CD14-positive monocyte (primary cell): Measurements from ENCODE around the gene GMNC. TPM values are rescaled to one million over a fixed set of nuclear protein-coding genes. Genes with fewer than 3 reads are reported as not detected.

ENCODE experiments used
- DNase-seq, 3 donors: peaks; one replicate each; pipeline ENCODE4 v3.0.0-alpha.2; 2011 to 2022
- H2AFZ ChIP-seq: 2 replicates; pipeline ENCODE4 v1.6.0; 2012; ENCODE audit warnings: mild to moderate bottlenecking, low read depth, low read length, inconsistent platforms; ENCODE audit not compliant: insufficient read depth, poor library complexity, severe bottlenecking
- H3K27ac ChIP-seq, 2 donors: 1 replicate in 1 of 2; 2 replicates in 1 of 2; pipeline ENCODE4 v1.5.1; 2012 to 2013; ENCODE audit warnings: low read length in 2 of 2, control low read depth in 1 of 2, inconsistent platforms in 1 of 2, low read depth in 1 of 2, mild to moderate bottlenecking in 1 of 2
- H3K27me3 ChIP-seq, 2 donors: one replicate each; pipeline versions ENCODE4 v1.6.0 to v1.6.1; 2011 to 2013; ENCODE audit warnings: low read length in 2 of 2; ENCODE audit not compliant: control insufficient read depth in 2 of 2, insufficient read depth in 2 of 2
- H3K36me3 ChIP-seq, 2 donors: replicated peaks in 1 of 2; 1 replicate in 1 of 2; 2 replicates in 1 of 2; pipeline versions ENCODE4 v1.5.1 to v1.6.1; 2012 to 2013; ENCODE audit warnings: low read length in 2 of 2, control low read depth in 1 of 2, inconsistent platforms in 1 of 2, mild to moderate bottlenecking in 1 of 2; ENCODE audit not compliant: insufficient read depth in 2 of 2, control insufficient read depth in 1 of 2
- H3K4me1 ChIP-seq, 2 donors: 1 replicate in 1 of 2; 2 replicates in 1 of 2; pipeline versions ENCODE4 v1.5.1 to v1.6.1; 2012 to 2013; ENCODE audit warnings: low read length in 2 of 2, control low read depth in 1 of 2, inconsistent platforms in 1 of 2, mild to moderate bottlenecking in 1 of 2, moderate library complexity in 1 of 2; ENCODE audit not compliant: insufficient read depth in 2 of 2, control insufficient read depth in 1 of 2
- H3K4me2 ChIP-seq: replicated peaks from 2 replicates; pipeline ENCODE3; 2012; ENCODE audit warnings: low read length, moderate library complexity, mild to moderate bottlenecking; ENCODE audit not compliant: poor library complexity, severe bottlenecking; ENCODE audit errors: extremely low read depth
- H3K4me3 ChIP-seq, 3 experiments: fragments of 200-600 bp in 1 of 3; sonication (generic) in 1 of 3; replicated peaks in 1 of 3; 1 replicate in 2 of 3; 2 replicates in 1 of 3; pipeline ENCODE4 v1.5.1; 2011 to 2013; ENCODE audit warnings: low read length in 3 of 3, mild to moderate bottlenecking in 3 of 3, control low read depth in 2 of 3, low read depth in 2 of 3, inconsistent platforms in 1 of 3, moderate library complexity in 1 of 3
- H3K79me2 ChIP-seq: 2 replicates; pipeline ENCODE4 v1.6.0; 2012; ENCODE audit warnings: mild to moderate bottlenecking, control low read depth, inconsistent platforms, low read length, moderate library complexity; ENCODE audit not compliant: insufficient read depth
- H3K9ac ChIP-seq: 2 replicates; pipeline ENCODE4 v1.6.0; 2017; ENCODE audit warnings: low read length, mild to moderate bottlenecking; ENCODE audit not compliant: insufficient read depth, poor library complexity, severe bottlenecking
- H3K9me3 ChIP-seq, 2 donors: replicated peaks in 1 of 2; 1 replicate in 1 of 2; 2 replicates in 1 of 2; pipeline versions ENCODE4 v1.5.1 to v1.6.1; 2012 to 2013; ENCODE audit warnings: low read length in 2 of 2, control low read depth in 1 of 2; ENCODE audit not compliant: control insufficient read depth in 1 of 2, insufficient read depth in 1 of 2
- H4K20me1 ChIP-seq: 2 replicates; pipeline ENCODE4 v1.6.0; 2012; ENCODE audit warnings: mild to moderate bottlenecking, low read length, control low read depth, moderate library complexity; ENCODE audit not compliant: insufficient read depth
- H3K27ac Mint-ChIP-seq, 7 donors: one replicate each; pipeline ENCODE4 v1.8.0; 2020; ENCODE audit warnings: mild to moderate bottlenecking in 7 of 7, mixed read lengths in 7 of 7, moderate library complexity in 6 of 7, inconsistent platforms in 2 of 7
- H3K27me3 Mint-ChIP-seq, 3 donors: one replicate each; pipeline ENCODE4 v1.8.0; 2021 to 2022; ENCODE audit warnings: low read depth in 3 of 3, mild to moderate bottlenecking in 3 of 3, mixed read lengths in 3 of 3, moderate library complexity in 3 of 3, inconsistent platforms in 1 of 3
- H3K36me3 Mint-ChIP-seq, 2 donors: one replicate each; pipeline ENCODE4 v1.8.0; 2020; ENCODE audit warnings: mixed read lengths in 2 of 2, inconsistent platforms in 1 of 2, mild to moderate bottlenecking in 1 of 2
- H3K4me1 Mint-ChIP-seq: one replicate; pipeline ENCODE4 v1.8.0; 2020; ENCODE audit warnings: mild to moderate bottlenecking, mixed read lengths
- H3K4me3 Mint-ChIP-seq, 2 donors: one replicate each; pipeline ENCODE4 v1.8.0; 2020; ENCODE audit warnings: mild to moderate bottlenecking in 2 of 2, mixed read lengths in 2 of 2, moderate library complexity in 1 of 2
- H3K9me3 Mint-ChIP-seq, 7 donors: one replicate each; pipeline ENCODE4 v1.8.0; 2020 to 2022; ENCODE audit warnings: mixed read lengths in 7 of 7, mild to moderate bottlenecking in 6 of 7, moderate library complexity in 6 of 7, inconsistent platforms in 2 of 7
- WGBS: methylation state at CpG from one replicate; pipeline ENCODE4 v1.1.5; 2013; ENCODE audit warnings: missing lambda C conversion rate; ENCODE audit not compliant: insufficient coverage; 5-methylcytosine and 5-hydroxymethylcytosine counted together
- intact Hi-C, 2 donors: fragments of 100-400 bp; cut with micrococcal nuclease; formaldehyde crosslinking; loops; one replicate each; pipeline versions ENCODE4 v1.15.0 to v1.15.1; 2023
- polyA plus RNA-seq, 3 donors: library from polyadenylated mRNA; depleted of rRNA in 1 of 3; unstranded in 2 of 3; stranded (reverse) in 1 of 3; fragments of 300-500 nt in 2 of 3; fragments of >200 nt in 1 of 3; fragmentation: Illumina TruSeq in 2 of 3; gene quantifications; 1 replicate in 2 of 3; 2 replicates in 1 of 3; pipeline ENCODE4 v1.2.3, GENCODE V29; 2012 to 2021
- TF ChIP-seq, protein P1 (sequence below): fragments of 200-600 bp; IDR thresholded peaks from one replicate; pipeline ENCODE4 v1.8.0; 2022; ENCODE audit warnings: antibody characterized with exemption, mild to moderate bottlenecking

Gene GMNC
- polyA plus RNA-seq, 3 donors, result not detected

DNA sequence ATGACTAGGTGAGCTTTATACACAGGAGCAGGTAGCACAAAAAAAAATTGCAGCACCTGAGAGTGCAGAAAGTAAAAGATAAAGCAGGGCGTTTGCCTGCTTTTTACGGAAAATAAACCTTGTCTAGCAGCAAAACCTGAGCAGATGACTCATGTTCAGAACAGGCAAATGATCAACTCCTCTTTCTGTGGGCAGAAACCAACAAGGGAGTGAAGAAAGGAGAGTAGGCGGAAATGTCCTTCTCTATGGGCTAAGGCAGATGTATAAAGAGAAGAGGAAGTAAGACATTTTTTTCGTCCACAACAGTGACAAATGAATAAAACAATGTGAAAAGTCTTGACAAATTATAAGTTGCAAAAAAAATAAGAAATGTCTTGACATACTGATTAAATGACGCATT, 24.5 kb upstream of the GMNC start:
- DNase-seq, result no peak
- H3K9ac ChIP-seq, result no peak overlapping the region
- H3K4me3 ChIP-seq, result no peak overlapping the region
- H3K4me3 Mint-ChIP-seq, result no peak overlapping the region
- TF ChIP-seq, protein P1, sequence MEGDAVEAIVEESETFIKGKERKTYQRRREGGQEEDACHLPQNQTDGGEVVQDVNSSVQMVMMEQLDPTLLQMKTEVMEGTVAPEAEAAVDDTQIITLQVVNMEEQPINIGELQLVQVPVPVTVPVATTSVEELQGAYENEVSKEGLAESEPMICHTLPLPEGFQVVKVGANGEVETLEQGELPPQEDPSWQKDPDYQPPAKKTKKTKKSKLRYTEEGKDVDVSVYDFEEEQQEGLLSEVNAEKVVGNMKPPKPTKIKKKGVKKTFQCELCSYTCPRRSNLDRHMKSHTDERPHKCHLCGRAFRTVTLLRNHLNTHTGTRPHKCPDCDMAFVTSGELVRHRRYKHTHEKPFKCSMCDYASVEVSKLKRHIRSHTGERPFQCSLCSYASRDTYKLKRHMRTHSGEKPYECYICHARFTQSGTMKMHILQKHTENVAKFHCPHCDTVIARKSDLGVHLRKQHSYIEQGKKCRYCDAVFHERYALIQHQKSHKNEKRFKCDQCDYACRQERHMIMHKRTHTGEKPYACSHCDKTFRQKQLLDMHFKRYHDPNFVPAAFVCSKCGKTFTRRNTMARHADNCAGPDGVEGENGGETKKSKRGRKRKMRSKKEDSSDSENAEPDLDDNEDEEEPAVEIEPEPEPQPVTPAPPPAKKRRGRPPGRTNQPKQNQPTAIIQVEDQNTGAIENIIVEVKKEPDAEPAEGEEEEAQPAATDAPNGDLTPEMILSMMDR, result no peak
- no peaks in the 10 kb centered on the region for H3K79me2 ChIP-seq
- no peak overlapping the region for H3K4me2 ChIP-seq
- no peak overlapping the region for H3K27ac Mint-ChIP-seq
- no peaks in the 10 kb centered on the region for H3K36me3 ChIP-seq
- no peaks in the 10 kb centered on the region for H3K27me3 ChIP-seq
- no peaks in the 10 kb centered on the region for H4K20me1 ChIP-seq
- intact Hi-C loops, result no loop called here
- H3K9me3 Mint-ChIP-seq, result peaks cover 0 to 2% (median 0%) of the 10 kb centered on the region in 7 donors
- no peak overlapping the region for H2AFZ ChIP-seq
- H3K4me1 Mint-ChIP-seq, result no peaks in the 10 kb centered on the region
- H3K27ac ChIP-seq, result no peak overlapping the region
- H3K27me3 Mint-ChIP-seq, result peaks cover 0 to 6% (median 3%) of the 10 kb centered on the region in 3 donors
- H3K9me3 ChIP-seq, result no peaks in the 10 kb centered on the region
- H3K4me1 ChIP-seq, result no peaks in the 10 kb centered on the region
- H3K36me3 Mint-ChIP-seq, result no peaks in the 10 kb centered on the region
- WGBS, result no CpG with 5 or more reads among the region's 5 CpGs

DNA sequence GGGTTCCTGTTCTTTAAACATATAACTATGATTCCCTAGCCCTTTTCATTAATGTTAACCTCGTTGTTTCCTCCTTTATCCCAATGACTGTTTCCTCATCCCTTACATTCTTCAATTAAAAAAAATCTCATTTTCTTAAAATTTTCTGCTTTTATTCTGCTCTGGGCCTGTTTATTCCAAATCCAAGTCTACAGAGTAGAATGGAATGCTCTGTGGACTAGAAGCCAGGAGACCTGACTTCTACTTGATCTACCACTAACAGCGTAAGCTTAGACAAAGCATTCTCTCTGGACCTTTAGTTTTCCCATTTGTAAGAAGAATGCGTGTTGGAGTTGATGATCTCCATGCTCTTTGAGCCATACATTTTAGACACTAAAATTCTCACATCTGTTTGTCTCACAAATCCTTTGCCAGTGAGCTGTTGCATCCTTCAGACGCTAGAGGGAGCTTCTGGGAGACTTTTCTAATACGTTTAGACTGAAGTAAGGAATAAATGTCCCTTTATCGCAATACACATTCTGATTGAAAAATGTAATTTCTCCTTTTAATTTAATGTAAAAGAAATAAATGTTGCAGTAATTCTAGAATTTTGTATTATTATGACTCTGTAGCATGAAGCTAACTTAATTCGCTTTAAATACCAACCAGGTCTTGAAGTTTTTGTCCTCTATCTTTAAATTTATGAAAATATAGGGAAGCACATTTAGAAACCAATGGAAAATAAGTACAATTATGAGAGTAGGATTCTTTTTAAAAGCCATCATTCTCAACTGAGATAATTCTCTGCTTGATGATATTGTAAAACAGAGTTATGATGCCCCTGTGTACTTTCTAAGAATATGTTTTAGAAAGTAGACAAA, 21.7 kb upstream of the GMNC start:
- Mint-ChIP-seq H3K4me1 (no peaks in the 10 kb centered on the region), H3K36me3 (no peaks in the 10 kb centered on the region), H3K4me3 (no peak overlapping the region), H3K27me3 (peaks cover 0 to 6% (median 3%) of the 10 kb centered on the region in 3 donors), H3K9me3 (peaks cover 0 to 2% (median 0%) of the 10 kb centered on the region in 7 donors), H3K27ac (no peak overlapping the region)
- Histone ChIP-seq H4K20me1 (no peaks in the 10 kb centered on the region), H3K9me3 (no peaks in the 10 kb centered on the region), H3K27ac (no peak overlapping the region), H3K36me3 (no peaks in the 10 kb centered on the region), H3K4me3 (no peak overlapping the region), H3K9ac (no peak overlapping the region), H3K4me1 (no peaks in the 10 kb centered on the region), H3K27me3 (no peaks in the 10 kb centered on the region), H3K79me2 (no peaks in the 10 kb centered on the region), H3K4me2 (no peak overlapping the region), H2AFZ (no peak overlapping the region)
- DNase-seq, result peak in 2 of 3 donors; percentile 8 to 13
- TF ChIP-seq, protein P1, result peak; percentile 81
- WGBS, result 71% methylated on average over 1 of the region's 7 CpGs
- intact Hi-C loops, result no loop called here
